D721Med (cell line): ENCODE data around the gene TMEM45B.

Source experiments
- DNase-seq: peaks from one replicate; pipeline ENCODE4 v3.0.0; 2011; ENCODE audit warnings: low spot score; ENCODE audit not compliant: insufficient read length
- FAIRE-seq: peaks from 2 replicates; lab custom pipeline; 2011; peaks lifted over from hg19 to GRCh38; lab: Jason Lieb, UNC
- CTCF ChIP-seq: IDR thresholded peaks from 2 replicates; pipeline ENCODE4 v1.5.1; 2012; ENCODE audit warnings: mild to moderate bottlenecking, control low read depth; ENCODE audit not compliant: insufficient read depth; ENCODE audit errors: missing control alignments

Gene TMEM45B

DNA sequence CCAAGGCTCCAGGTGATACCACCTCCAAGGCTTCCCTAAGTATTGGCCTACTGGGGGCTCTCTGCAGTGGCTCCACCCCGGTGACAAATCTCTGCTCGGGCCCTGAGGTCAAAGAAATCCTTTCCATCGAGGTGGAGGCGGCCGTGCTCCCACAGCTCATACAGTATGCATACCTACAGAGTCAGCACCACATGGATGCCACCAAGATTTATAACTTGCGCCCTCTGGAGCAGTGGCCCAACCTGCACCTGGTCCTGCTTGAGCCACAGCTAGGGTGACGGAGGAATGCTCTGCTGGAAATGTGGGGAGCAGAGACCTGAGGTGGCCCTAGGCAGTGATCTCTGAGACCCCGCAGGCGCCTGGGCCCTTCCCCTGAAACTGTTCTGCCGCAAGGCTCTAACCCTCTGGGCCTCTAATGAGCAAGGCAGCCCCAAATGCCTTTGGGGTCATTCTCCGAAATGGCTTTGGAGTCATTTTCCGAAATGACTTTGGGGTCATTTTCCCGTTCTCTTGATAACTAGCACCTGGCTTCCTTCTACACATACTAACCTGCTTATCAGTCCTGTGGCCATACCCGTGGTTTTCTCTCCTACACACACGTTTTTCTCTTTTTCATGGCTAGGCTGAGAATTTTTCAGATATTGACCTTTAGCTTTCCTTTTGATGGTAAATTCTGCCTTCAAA, 33.9 kb downstream of the TMEM45B start:
- no peak for DNase-seq
- no peak for TF ChIP-seq CTCF
- no peak for FAIRE-seq

DNA sequence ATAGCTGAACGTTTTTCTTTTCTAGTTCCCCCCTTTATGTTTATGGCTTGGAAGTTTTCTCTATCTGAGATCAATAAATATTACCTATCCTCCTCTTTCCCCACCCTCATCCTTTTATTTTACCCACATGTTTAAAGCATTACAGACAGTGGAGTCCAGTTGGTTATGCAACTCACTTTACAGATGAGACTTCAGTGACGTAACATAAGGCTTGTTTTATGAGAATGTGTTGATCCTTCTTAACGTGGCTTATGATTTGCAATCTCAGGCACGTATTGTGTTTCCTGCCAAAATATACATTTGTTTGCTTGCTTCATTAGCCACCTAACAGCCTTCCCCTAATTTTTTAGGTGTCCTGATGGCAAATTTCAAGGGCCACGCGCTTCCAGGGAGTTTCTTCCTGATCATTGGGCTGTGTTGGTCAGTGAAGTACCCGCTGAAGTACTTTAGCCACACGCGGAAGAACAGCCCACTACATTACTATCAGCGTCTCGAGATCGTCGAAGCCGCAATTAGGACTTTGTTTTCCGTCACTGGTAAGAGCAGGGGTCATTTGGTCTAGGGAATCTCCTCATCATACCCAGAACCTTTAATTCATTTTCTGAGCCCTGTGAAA, 36.6 kb downstream of the TMEM45B start:
- DNase-seq (no peak), FAIRE-seq (no peak)
- TF ChIP-seq CTCF, result no peak

- TF ChIP-seq CTCF, result no peak
- no peak for FAIRE-seq
Observed at GRCh38 chr11:129853518-129854231, 38.0 kb downstream of the TMEM45B start.

GRCh38 chr11:129854232-129854805, 38.7 kb downstream of the TMEM45B start:
- FAIRE-seq (no peak), DNase-seq (no peak)
- no peak for TF ChIP-seq CTCF

More at GRCh38 chr11:129853518-129854231, 38.0 kb downstream of the TMEM45B start:
- no peak for DNase-seq

DNA sequence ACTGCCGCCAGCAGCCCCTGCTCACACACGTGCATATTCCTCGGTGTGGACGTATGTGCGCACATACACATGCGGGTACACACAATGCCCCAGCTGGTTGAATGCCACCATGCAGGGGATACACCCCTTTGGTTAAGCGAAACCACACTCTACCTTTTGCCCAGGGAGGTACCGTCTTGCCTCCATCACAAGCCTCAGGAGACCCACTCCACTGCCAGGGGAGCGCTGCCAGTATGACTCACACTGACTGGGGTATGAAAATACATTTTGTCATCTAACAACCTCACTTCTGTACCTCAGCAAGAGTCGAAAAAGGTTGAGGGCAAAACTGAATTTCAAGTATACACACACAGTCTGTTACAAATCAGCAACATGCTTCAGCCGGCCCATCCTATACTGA, 39.4 kb downstream of the TMEM45B start:
- DNase-seq, result no peak
- no peak for FAIRE-seq
- no peak for TF ChIP-seq CTCF

GRCh38 chr11:129856036-129856435, 40.4 kb downstream of the TMEM45B start:
- DNase-seq (no peak), FAIRE-seq (no peak)
- no peak for TF ChIP-seq CTCF
